B cell (primary cell): ENCODE measurements around the gene LHFPL6. TPM values are rescaled to one million over a fixed set of nuclear protein-coding genes. Genes with fewer than 3 reads are reported as not detected.

Experiments
- ATAC-seq: fragments of 200-7000 bp; cut with Tn5 transposase; one replicate; pipeline ENCODE4 v1.10.0; 2021; ENCODE audit warnings: low read depth, mild to moderate bottlenecking, moderate number of reproducible peaks, moderate library complexity
- CTCF ChIA-PET: fragments of 350-600 bp; sonication (Branson Sonifier 250); formaldehyde crosslinking; loops from one replicate; lab custom pipeline; 2021; ENCODE audit warnings: antibody characterized with exemption, inconsistent platforms; lab: Charles Lee
- POLR2A ChIA-PET: fragments of 350-600 bp; sonication (Branson Sonifier 250); formaldehyde crosslinking; loops from one replicate; lab custom pipeline; 2021; ENCODE audit warnings: antibody characterized with exemption; lab: Charles Lee
- DNase-seq: peaks from one replicate; pipeline ENCODE4 v3.0.0; 2013
- H2AFZ ChIP-seq: 2 replicates; pipeline ENCODE4 v1.6.1; 2012; ENCODE audit warnings: mild to moderate bottlenecking, low read depth, low read length; ENCODE audit not compliant: insufficient read depth, poor library complexity, severe bottlenecking
- H3K27ac ChIP-seq, 2 donors: 1 replicate in 1 of 2; 2 replicates in 1 of 2; pipeline ENCODE4 v1.5.1; 2012 to 2013; ENCODE audit warnings: low read length in 2 of 2, mild to moderate bottlenecking in 2 of 2, moderate library complexity in 1 of 2
- H3K27me3 ChIP-seq, 4 experiments: fragments of 200-600 bp in 1 of 4; sonication (generic) in 1 of 4; replicated peaks in 1 of 4; 1 replicate in 2 of 4; 2 replicates in 2 of 4; pipeline versions ENCODE4 v1.6.1 to v1.7.0; 2013 to 2016; ENCODE audit warnings: low read length in 3 of 4, mild to moderate bottlenecking in 2 of 4, mixed read lengths in 1 of 4, moderate library complexity in 1 of 4; ENCODE audit not compliant: insufficient read depth in 4 of 4, control insufficient read depth in 3 of 4; ENCODE audit errors: control extremely low read depth in 1 of 4
- H3K36me3 ChIP-seq, 2 experiments: replicated peaks in 1 of 2; 1 replicate in 1 of 2; 2 replicates in 1 of 2; pipeline versions ENCODE4 v1.6.1 to v1.7.1; 2013; ENCODE audit warnings: low read length in 1 of 2; ENCODE audit not compliant: insufficient read depth in 2 of 2, control insufficient read depth in 1 of 2; ENCODE audit errors: control extremely low read depth in 1 of 2, extremely low read depth in 1 of 2
- H3K4me1 ChIP-seq, 2 donors: fragments of 200-600 bp in 1 of 2; sonication (generic) in 1 of 2; 1 replicate in 1 of 2; 2 replicates in 1 of 2; pipeline versions ENCODE4 v1.5.1 to v1.6.1; 2013 to 2017; ENCODE audit warnings: low read length in 2 of 2; ENCODE audit not compliant: control insufficient read depth in 2 of 2, insufficient read depth in 2 of 2
- H3K4me2 ChIP-seq: replicated peaks from 2 replicates; pipeline ENCODE3; 2012; ENCODE audit warnings: mild to moderate bottlenecking, low read depth, low read length; ENCODE audit not compliant: poor library complexity, severe bottlenecking
- H3K4me3 ChIP-seq, 5 experiments: fragments of 200-600 bp in 1 of 5; sonication (generic) in 1 of 5; 1 replicate in 3 of 5; 2 replicates in 2 of 5; pipeline versions ENCODE4 v1.5.1 to v1.7.0; 2011 to 2016; ENCODE audit warnings: low read length in 4 of 5, mild to moderate bottlenecking in 4 of 5, low read depth in 2 of 5, control low read depth in 1 of 5, moderate library complexity in 1 of 5; ENCODE audit not compliant: insufficient read depth in 1 of 5; ENCODE audit errors: control extremely low read depth in 1 of 5, extremely low read depth in 1 of 5
- H3K79me2 ChIP-seq: fragments of 200-600 bp; sonication (generic); one replicate; pipeline ENCODE4 v1.6.0; 2016; ENCODE audit warnings: low read length; ENCODE audit not compliant: control insufficient read depth, insufficient read depth
- H3K9ac ChIP-seq: fragments of 200-600 bp; sonication (generic); 2 replicates; pipeline ENCODE4 v1.6.1; 2017; ENCODE audit warnings: mild to moderate bottlenecking, low read length, moderate library complexity
- H3K9me3 ChIP-seq, 3 donors: one replicate each; pipeline versions ENCODE4 v1.6.1 to v1.7.1; 2013; ENCODE audit warnings: low read length in 2 of 3; ENCODE audit not compliant: control insufficient read depth in 2 of 3, insufficient read depth in 1 of 3; ENCODE audit errors: control extremely low read depth in 1 of 3
- H4K20me1 ChIP-seq: 2 replicates; pipeline ENCODE4 v1.6.0; 2012; ENCODE audit warnings: mild to moderate bottlenecking, low read length; ENCODE audit not compliant: insufficient read depth, control insufficient read depth, poor library complexity, severe bottlenecking
- H3K27ac Mint-ChIP-seq: one replicate; pipeline ENCODE4 v1.8.0; 2021; ENCODE audit warnings: mixed read lengths
- H3K27me3 Mint-ChIP-seq: one replicate; pipeline ENCODE4 v1.8.0; 2021; ENCODE audit warnings: mixed read lengths
- H3K4me1 Mint-ChIP-seq: one replicate; pipeline ENCODE4 v1.8.0; 2021; ENCODE audit warnings: mixed read lengths
- H3K4me3 Mint-ChIP-seq: one replicate; pipeline ENCODE4 v1.8.0; 2021; ENCODE audit warnings: mixed read lengths
- H3K9me3 Mint-ChIP-seq: one replicate; pipeline ENCODE4 v1.8.0; 2022; ENCODE audit warnings: mixed read lengths; ENCODE audit not compliant: insufficient read depth
- EZH2 ChIP-seq: IDR thresholded peaks from 2 replicates; pipeline ENCODE4 v1.6.1; 2012; ENCODE audit warnings: borderline replicate concordance, low read depth, mild to moderate bottlenecking, moderate library complexity, low read length; ENCODE audit not compliant: insufficient read depth, poor library complexity, severe bottlenecking
- WGBS: methylation state at CpG from one replicate; pipeline ENCODE4 v1.1.5; 2013; ENCODE audit warnings: missing lambda C conversion rate; ENCODE audit not compliant: insufficient coverage; 5-methylcytosine and 5-hydroxymethylcytosine counted together
- intact Hi-C: fragments of 100-400 bp; cut with micrococcal nuclease; formaldehyde crosslinking; loops from one replicate; pipeline ENCODE4 v1.10.0; 2022
- polyA plus RNA-seq: library from polyadenylated mRNA; depleted of rRNA; stranded (reverse); fragments of >200 nt; gene quantifications from 2 replicates; pipeline ENCODE4 v1.2.3, GENCODE V29; 2012
- total RNA-seq, 2 donors: library from RNA; stranded (reverse); fragments of 120-200 nt in 1 of 2; gene quantifications; 1 replicate in 1 of 2; 2 replicates in 1 of 2; pipeline versions ENCODE4 v1.2.3 to v1.2.4, GENCODE V29; 2013 to 2022
- TF ChIP-seq, protein P1 (sequence below): fragments of 200-600 bp; IDR thresholded peaks from one replicate; pipeline ENCODE4 v1.8.0; 2022; ENCODE audit warnings: antibody characterized with exemption, mild to moderate bottlenecking

Gene LHFPL6
- total and polyA plus RNA-seq, 2 donors (not counting 1 experiment from before 2014, with no cell fraction given) = 0.01 TPM; not detected in 1

DNA sequence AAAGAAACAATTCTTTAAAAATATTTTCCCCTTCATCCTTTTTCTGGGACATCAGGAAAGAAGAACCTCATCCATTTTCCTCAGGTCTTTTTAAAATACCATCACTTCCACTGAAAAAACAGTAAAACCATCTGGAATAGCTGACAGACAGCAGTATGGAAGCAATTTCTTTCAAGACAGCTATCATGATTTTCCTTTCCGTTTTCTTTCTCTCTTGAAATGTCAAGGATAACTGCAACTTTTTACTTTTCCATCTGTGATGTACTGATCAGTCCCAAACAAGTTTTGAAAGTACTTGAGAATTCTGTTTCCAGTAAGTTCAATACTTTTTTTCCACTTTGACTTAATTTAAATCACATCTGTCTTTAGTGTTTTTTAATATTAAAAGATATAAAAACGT lies 211.2 kb downstream of the LHFPL6 start:
- Histone ChIP-seq H3K9me3 (no peaks in the 10 kb centered on the region), H3K9ac (no peak overlapping the region), H4K20me1 (no peaks in the 10 kb centered on the region), H3K79me2 (no peaks in the 10 kb centered on the region), H3K36me3 (no peaks in the 10 kb centered on the region), H3K4me3 (no peak overlapping the region), H3K27me3 (no peaks in the 10 kb centered on the region), H3K4me2 (no peak overlapping the region), H3K27ac (no peak overlapping the region), H3K4me1 (no peaks in the 10 kb centered on the region), H2AFZ (no peak overlapping the region)
- Mint-ChIP-seq H3K9me3 (no peaks in the 10 kb centered on the region), H3K27me3 (no peaks in the 10 kb centered on the region), H3K4me1 (no peaks in the 10 kb centered on the region), H3K27ac (no peak overlapping the region), H3K4me3 (no peak overlapping the region)
- ChIA-PET CTCF (no interaction called here), POLR2A (no interaction called here)
- ATAC-seq = no peak
- DNase-seq = no peak
- WGBS = no CpG with 5 or more reads among the region's 2 CpGs
- intact Hi-C loops = no loop called here
- TF ChIP-seq EZH2 = no peak
- TF ChIP-seq, protein P1, sequence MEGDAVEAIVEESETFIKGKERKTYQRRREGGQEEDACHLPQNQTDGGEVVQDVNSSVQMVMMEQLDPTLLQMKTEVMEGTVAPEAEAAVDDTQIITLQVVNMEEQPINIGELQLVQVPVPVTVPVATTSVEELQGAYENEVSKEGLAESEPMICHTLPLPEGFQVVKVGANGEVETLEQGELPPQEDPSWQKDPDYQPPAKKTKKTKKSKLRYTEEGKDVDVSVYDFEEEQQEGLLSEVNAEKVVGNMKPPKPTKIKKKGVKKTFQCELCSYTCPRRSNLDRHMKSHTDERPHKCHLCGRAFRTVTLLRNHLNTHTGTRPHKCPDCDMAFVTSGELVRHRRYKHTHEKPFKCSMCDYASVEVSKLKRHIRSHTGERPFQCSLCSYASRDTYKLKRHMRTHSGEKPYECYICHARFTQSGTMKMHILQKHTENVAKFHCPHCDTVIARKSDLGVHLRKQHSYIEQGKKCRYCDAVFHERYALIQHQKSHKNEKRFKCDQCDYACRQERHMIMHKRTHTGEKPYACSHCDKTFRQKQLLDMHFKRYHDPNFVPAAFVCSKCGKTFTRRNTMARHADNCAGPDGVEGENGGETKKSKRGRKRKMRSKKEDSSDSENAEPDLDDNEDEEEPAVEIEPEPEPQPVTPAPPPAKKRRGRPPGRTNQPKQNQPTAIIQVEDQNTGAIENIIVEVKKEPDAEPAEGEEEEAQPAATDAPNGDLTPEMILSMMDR = no peak

DNA sequence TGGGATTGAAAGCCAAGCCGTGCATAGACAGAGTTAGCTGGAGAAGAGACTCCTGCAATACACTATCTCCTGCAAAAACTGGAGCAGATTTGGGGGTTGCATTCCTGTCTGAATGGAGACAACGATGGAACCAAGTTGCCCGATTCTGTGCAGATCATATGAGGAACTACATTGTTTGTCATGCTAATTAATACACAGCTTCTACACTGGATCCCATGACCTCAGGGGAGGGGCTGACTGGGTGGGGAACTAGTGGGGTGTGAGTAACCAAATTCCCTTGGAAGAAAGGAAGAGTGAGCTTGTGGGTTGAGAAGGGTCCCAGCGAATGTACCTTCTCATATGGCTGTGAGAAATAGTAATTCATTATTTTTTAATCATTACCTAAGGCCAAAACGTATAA lies 214.0 kb downstream of the LHFPL6 start:
- H3K27me3 Mint-ChIP-seq = no peaks in the 10 kb centered on the region
- no peak for DNase-seq
- ATAC-seq = no peak
- Histone ChIP-seq H3K79me2 (no peaks in the 10 kb centered on the region), H4K20me1 (no peaks in the 10 kb centered on the region), H3K27me3 (no peaks in the 10 kb centered on the region), H3K36me3 (no peaks in the 10 kb centered on the region), H3K4me1 (no peaks in the 10 kb centered on the region), H2AFZ (no peak overlapping the region), H3K27ac (no peak overlapping the region), H3K9me3 (no peaks in the 10 kb centered on the region), H3K9ac (no peak overlapping the region), H3K4me2 (no peak overlapping the region), H3K4me3 (no peak overlapping the region)
- no peaks in the 10 kb centered on the region for H3K4me1 Mint-ChIP-seq
- ChIA-PET POLR2A (no interaction called here), CTCF (no interaction called here)
- no peak overlapping the region for H3K4me3 Mint-ChIP-seq
- H3K27ac Mint-ChIP-seq = no peak overlapping the region
- H3K9me3 Mint-ChIP-seq = no peaks in the 10 kb centered on the region
- intact Hi-C loops = no loop called here
- no peak for TF ChIP-seq EZH2
- TF ChIP-seq, protein P1 = no peak
- 100% methylated on average over 1 of the region's 5 CpGs for WGBS
